HEK293T (cell line): ENCODE measurements around the gene GPATCH3.
"Not testable (repeated sequence)": the region's sequence is repeated elsewhere in the genome, so short reads cannot be mapped to it uniquely, and the experiment has no call there.

Experiments used
- CTCF ChIA-PET: fragments of 350-600 bp; formaldehyde crosslinking; extraction: SDS; loops from one replicate; lab custom pipeline; 2021; ENCODE audit warnings: antibody characterized with exemption, inconsistent platforms; lab: Yijun Ruan, JAX
- POLR2A ChIA-PET: fragments of 350-600 bp; formaldehyde crosslinking; extraction: SDS; loops from one replicate; lab custom pipeline; 2020; ENCODE audit warnings: antibody characterized with exemption, inconsistent platforms; lab: Yijun Ruan, JAX
- DNase-seq: peaks from one replicate; pipeline ENCODE4 v3.0.0; 2012; ENCODE audit warnings: mixed read lengths; ENCODE audit errors: extremely low spot score
- ARNT ChIP-seq: fragments of 450-650 bp; IDR thresholded peaks from 2 replicates; pipeline ENCODE4 v1.6.1; 2017; ENCODE audit warnings: mild to moderate bottlenecking
- BHLHE40 ChIP-seq: fragments of 450-650 bp; IDR thresholded peaks from 2 replicates; pipeline ENCODE4 v1.6.1; 2016; ENCODE audit warnings: mild to moderate bottlenecking, moderate library complexity, borderline replicate concordance
- CTBP1 ChIP-seq: fragments of 450-650 bp; IDR thresholded peaks from 2 replicates; pipeline ENCODE4 v1.6.1; 2016; ENCODE audit warnings: borderline replicate concordance
- ELF4 ChIP-seq: fragments of 450-650 bp; IDR thresholded peaks from 2 replicates; pipeline ENCODE4 v1.6.1; 2017; ENCODE audit warnings: antibody characterized with exemption
- FOXA1 ChIP-seq: fragments of 450-650 bp; IDR thresholded peaks from 2 replicates; pipeline ENCODE4 v1.6.1; 2016; ENCODE audit warnings: mild to moderate bottlenecking
- FOXK2 ChIP-seq: fragments of 450-650 bp; IDR thresholded peaks from 2 replicates; pipeline ENCODE4 v1.6.1; 2016; ENCODE audit warnings: mild to moderate bottlenecking
- FOXM1 ChIP-seq: fragments of 450-650 bp; IDR thresholded peaks from 2 replicates; pipeline ENCODE4 v1.6.1; 2017; ENCODE audit warnings: mild to moderate bottlenecking, borderline replicate concordance
- HDGF ChIP-seq: fragments of 450-650 bp; IDR thresholded peaks from 2 replicates; pipeline ENCODE4 v1.6.1; 2017; ENCODE audit warnings: antibody characterized with exemption, borderline replicate concordance
- L3MBTL2 ChIP-seq: fragments of 450-650 bp; conservative IDR thresholded peaks from 2 replicates; pipeline ENCODE4 v1.6.1; 2016; ENCODE audit warnings: mild to moderate bottlenecking
- LEF1 ChIP-seq: fragments of 450-650 bp; IDR thresholded peaks from 2 replicates; pipeline ENCODE4 v1.6.1; 2017; ENCODE audit warnings: mild to moderate bottlenecking, borderline replicate concordance
- NFRKB ChIP-seq: fragments of 450-650 bp; IDR thresholded peaks from 2 replicates; pipeline ENCODE4 v1.6.1; 2016; ENCODE audit warnings: mild to moderate bottlenecking, moderate library complexity
- PKNOX1 ChIP-seq: fragments of 450-650 bp; IDR thresholded peaks from 2 replicates; pipeline ENCODE4 v1.6.1; 2016
- SP1 ChIP-seq: fragments of 450-650 bp; IDR thresholded peaks from 2 replicates; pipeline ENCODE4 v1.6.1; 2017
- SUZ12 ChIP-seq: fragments of 450-650 bp; IDR thresholded peaks from 2 replicates; pipeline ENCODE4 v1.6.1; 2016; ENCODE audit warnings: mild to moderate bottlenecking
- TARDBP ChIP-seq: fragments of 450-650 bp; IDR thresholded peaks from 2 replicates; pipeline ENCODE4 v1.6.1; 2016
- ZNF384 ChIP-seq: fragments of 450-650 bp; IDR thresholded peaks from 2 replicates; pipeline ENCODE4 v1.6.1; 2016

GPATCH3 gene

DNA sequence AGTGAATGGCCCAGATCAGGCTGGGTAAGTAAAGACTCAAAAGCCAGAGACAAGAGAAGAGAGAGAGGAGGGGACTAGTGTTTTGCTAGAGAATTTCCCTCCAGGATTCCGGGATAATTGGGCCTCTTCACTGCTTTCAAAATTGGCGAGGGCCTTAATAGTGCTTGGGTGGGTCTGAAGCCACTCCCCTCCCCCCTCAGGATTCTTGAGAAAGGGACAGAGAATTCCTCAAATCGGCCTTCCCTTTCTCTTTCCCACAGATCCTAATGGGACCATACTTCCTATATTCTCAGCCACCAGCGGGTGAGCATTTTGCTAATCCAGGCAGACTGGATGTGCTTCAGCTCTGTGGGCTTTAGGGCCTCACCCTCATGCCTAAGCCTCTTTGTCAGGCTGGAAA lies 25.4 kb downstream of the GPATCH3 start:
- TF ChIP-seq NFRKB (no peak), PKNOX1 (no peak), TARDBP (no peak)
- POLR2A ChIA-PET, result interaction anchor here (2.4 kb wide), 1 partner anchor 10 kb away, joined by 11 read pairs; no protein-coding TSS in a partner anchor
- CTCF ChIA-PET, result no interaction called here
- no peak for DNase-seq

DNA sequence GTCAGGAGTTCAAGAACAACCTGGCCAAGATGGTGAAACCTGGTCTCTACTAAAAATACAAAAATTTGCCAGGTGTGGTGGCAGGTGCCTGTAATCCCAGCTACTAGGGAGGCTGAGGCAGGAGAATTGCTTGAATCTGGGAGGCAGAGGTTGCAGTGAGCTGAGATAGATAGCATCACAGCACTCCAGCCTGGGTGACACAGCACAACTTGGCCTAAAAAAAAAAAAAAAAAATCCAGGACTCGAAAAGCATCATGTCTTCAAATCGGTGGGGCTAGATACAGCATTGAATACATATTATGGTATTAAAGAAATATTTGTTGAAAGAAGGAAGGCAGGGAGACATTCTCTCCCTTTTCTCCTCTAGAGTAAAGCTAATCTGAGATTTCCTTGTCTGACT lies 27.2 kb downstream of the GPATCH3 start:
- DNase-seq, CTCF ChIA-PET: not testable (repeated sequence)
- POLR2A ChIA-PET, result interaction anchor here (2.4 kb wide), 1 partner anchor 8 kb away, joined by 11 read pairs; no protein-coding TSS in a partner anchor

GRCh38 chr1:26864610-26865480 lies 35.4 kb downstream of the GPATCH3 start:
- DNase-seq, result peak; percentile 95
- TF ChIP-seq PKNOX1 (peak; percentile 85), HDGF (0 out of 2 replicates have a peak, but pooled peaks have one; percentile 28), L3MBTL2 (peak; percentile 73), ELF4 (peak; percentile 33; the same call in 1 of the 2 replicates), TARDBP (no peak), FOXM1 (no peak)
- CTCF ChIA-PET, result interaction anchor here (0.6 to 1.1 kb wide), 5 partner anchors 14 to 266 kb away, joined by 3 to 4 read pairs (median 4); no protein-coding TSS in a partner anchor
- POLR2A ChIA-PET, result interaction anchor here (0.7 to 3.0 kb wide), 38 partner anchors 10 to 364 kb away, joined by 3 to 31 read pairs (median 5); partner anchors contain the start of genes GPATCH3, GPN2, NR0B2 and NUDC

DNA sequence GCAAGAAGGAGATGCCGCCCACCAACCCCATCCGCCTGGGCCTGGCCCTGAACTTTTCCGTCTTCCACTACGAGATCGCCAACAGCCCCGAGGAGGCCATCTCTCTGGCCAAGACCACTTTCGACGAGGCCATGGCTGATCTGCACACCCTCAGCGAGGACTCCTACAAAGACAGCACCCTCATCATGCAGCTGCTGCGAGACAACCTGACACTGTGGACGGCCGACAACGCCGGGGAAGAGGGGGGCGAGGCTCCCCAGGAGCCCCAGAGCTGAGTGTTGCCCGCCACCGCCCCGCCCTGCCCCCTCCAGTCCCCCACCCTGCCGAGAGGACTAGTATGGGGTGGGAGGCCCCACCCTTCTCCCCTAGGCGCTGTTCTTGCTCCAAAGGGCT lies 36.6 kb downstream of the GPATCH3 start:
- ChIA-PET CTCF (interaction anchor here (0.6 kb wide), 1 partner anchor 15 kb away, joined by 4 read pairs; no protein-coding TSS in a partner anchor), POLR2A (interaction anchor here (1.3 to 3.0 kb wide), 4 partner anchors 9 to 37 kb away, joined by 3 to 26 read pairs (median 4); partner anchors contain the start of gene ZDHHC18)
- TF ChIP-seq FOXM1, result no peak
- DNase-seq, result no peak

GRCh38 chr1:26862781-26863684 lies 37.2 kb downstream of the GPATCH3 start, which contains the start of gene SFN:
TSS of gene SFN (plus strand) at chr1:26863149. CDS start at chr1:26863213, 64 bp downstream.
- CTCF ChIA-PET, result interaction anchor here (0.6 kb wide), 1 partner anchor 15 kb away, joined by 4 read pairs; no protein-coding TSS in a partner anchor
- POLR2A ChIA-PET, result interaction anchor here (1.3 to 3.0 kb wide), 4 partner anchors 8 to 37 kb away, joined by 3 to 26 read pairs (median 4); partner anchors contain the start of gene ZDHHC18
- peak; percentile 56 for DNase-seq
- TF ChIP-seq ZNF384 (no peak), SUZ12 (no peak), SP1 (no peak), TARDBP (no peak), FOXK2 (no peak), NFRKB (no peak), ELF4 (no peak)

DNA sequence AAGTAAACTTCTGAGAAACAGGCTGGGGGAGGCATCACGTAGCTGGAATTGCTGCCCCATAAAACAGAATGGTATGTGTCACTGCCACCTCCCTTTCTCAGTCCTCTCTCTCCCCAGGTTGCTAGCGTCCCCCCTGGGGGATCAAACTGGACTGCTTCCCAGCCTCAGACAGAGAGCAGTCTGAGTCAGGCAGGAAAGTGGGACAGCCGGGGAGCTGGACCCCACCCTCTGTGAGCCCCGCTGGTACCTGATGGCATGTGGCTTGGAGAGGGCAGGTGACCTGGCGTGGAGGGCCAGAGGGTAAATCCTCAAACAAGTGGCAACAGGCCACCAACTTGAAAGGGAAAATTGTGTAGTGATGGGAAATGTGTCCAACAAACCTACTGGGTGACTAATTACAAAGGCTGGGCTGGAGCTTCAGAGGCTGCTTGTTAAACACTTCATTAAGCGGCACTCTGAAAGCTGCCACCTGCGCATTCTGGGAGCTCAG lies 38.3 kb downstream of the GPATCH3 start:
- no peak for DNase-seq
- ChIA-PET POLR2A (interaction anchor here (0.5 to 0.8 kb wide), 2 partner anchors 9 to 39 kb away, joined by 3 read pairs; partner anchors contain the start of gene GPATCH3), CTCF (no interaction called here)
- TF ChIP-seq L3MBTL2 (no peak), SP1 (no peak), SUZ12 (no peak), ZNF384 (no peak), LEF1 (no peak), FOXM1 (no peak), CTBP1 (no peak), ELF4 (no peak)

DNA sequence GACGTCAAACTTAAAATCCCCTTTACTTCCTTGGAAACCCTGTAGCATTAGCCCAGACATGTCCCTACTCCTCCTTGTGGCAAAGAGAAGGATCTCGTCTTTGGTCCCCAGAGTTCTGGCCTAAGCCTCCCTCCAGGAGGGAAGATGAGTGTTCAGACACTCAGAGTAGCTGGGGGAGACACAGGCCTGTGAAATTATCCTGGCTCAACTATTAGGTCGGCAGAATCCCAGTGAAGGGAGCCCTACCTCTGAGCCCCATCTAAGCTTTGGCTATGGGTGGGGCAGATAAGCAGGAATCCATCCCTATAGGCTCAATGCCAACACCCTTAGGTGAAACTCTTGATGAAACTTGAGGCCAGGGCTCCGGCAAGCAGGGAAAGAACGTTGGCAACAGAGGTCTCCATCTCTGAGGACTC lies 39.0 kb downstream of the GPATCH3 start:
- ChIA-PET POLR2A (no interaction called here), CTCF (interaction anchor here (0.5 kb wide), 1 partner anchor 296 kb away, joined by 3 read pairs; no protein-coding TSS in a partner anchor)
- DNase-seq, result no peak
- TF ChIP-seq FOXK2 (no peak), TARDBP (no peak), SP1 (no peak), SUZ12 (no peak), CTBP1 (no peak), ELF4 (no peak), HDGF (no peak), PKNOX1 (no peak), ARNT (no peak), L3MBTL2 (no peak), FOXM1 (no peak), NFRKB (no peak), LEF1 (no peak), ZNF384 (no peak), FOXA1 (no peak), BHLHE40 (no peak)
